GM19043 (cell line): ENCODE measurements around the gene DNAH6.
"Not testable (repeated sequence)": the region's sequence is repeated elsewhere in the genome, so short reads cannot be mapped to it uniquely, and the experiment has no call there.

ENCODE experiments used
- ATAC-seq: cut with Tn5 transposase; IDR thresholded peaks from one replicate; pipeline ENCODE4 v1.9.1; 2021; ENCODE audit warnings: low read depth; ENCODE audit not compliant: unreplicated experiment

DNAH6 gene

GRCh38 chr2:84858123-84858522 is 341.8 kb downstream of the DNAH6 start:
- no peak for ATAC-seq

- no peak for ATAC-seq
These were observed 342.6 kb downstream of the DNAH6 start for GRCh38 chr2:84858937-84859336.

- ATAC-seq: no peak
These were observed 345.2 kb downstream of the DNAH6 start for GRCh38 chr2:84861539-84861938.

GRCh38 chr2:84862006-84862405 is 345.7 kb downstream of the DNAH6 start:
- no peak for ATAC-seq

- no peak for ATAC-seq
These were observed 349.0 kb downstream of the DNAH6 start for GRCh38 chr2:84865181-84865783.

- no peak for ATAC-seq
These were observed 349.8 kb downstream of the DNAH6 start for GRCh38 chr2:84866122-84866521.

- ATAC-seq: not testable (repeated sequence)
These were observed 352.0 kb downstream of the DNAH6 start for GRCh38 chr2:84868327-84868726.
